SU-DHL-6 (cell line): ENCODE data around the gene IRS4.

ENCODE experiments used
- EZH2phosphoT487 ChIP-seq: fragments of 200-600 bp; sonication (generic), shearing (Covaris generic); conservative IDR thresholded peaks from 2 replicates; pipeline ENCODE4 v1.6.1; 2018; ENCODE audit warnings: mild to moderate bottlenecking, antibody characterized with exemption, low read length, moderate library complexity, mixed read lengths
- TF ChIP-seq, protein P1 (sequence below): fragments of 200-600 bp; sonication (generic); IDR thresholded peaks from one replicate; pipeline ENCODE4 v1.5.1; 2017; ENCODE audit warnings: antibody characterized with exemption, mild to moderate bottlenecking, low read length, moderate library complexity; ENCODE audit not compliant: insufficient read depth, poor library complexity, severe bottlenecking

GRCh38 chrX:108731153-108731552, 5.2 kb downstream of the IRS4 start:
- TF ChIP-seq, protein P1, sequence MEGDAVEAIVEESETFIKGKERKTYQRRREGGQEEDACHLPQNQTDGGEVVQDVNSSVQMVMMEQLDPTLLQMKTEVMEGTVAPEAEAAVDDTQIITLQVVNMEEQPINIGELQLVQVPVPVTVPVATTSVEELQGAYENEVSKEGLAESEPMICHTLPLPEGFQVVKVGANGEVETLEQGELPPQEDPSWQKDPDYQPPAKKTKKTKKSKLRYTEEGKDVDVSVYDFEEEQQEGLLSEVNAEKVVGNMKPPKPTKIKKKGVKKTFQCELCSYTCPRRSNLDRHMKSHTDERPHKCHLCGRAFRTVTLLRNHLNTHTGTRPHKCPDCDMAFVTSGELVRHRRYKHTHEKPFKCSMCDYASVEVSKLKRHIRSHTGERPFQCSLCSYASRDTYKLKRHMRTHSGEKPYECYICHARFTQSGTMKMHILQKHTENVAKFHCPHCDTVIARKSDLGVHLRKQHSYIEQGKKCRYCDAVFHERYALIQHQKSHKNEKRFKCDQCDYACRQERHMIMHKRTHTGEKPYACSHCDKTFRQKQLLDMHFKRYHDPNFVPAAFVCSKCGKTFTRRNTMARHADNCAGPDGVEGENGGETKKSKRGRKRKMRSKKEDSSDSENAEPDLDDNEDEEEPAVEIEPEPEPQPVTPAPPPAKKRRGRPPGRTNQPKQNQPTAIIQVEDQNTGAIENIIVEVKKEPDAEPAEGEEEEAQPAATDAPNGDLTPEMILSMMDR = no peak
- TF ChIP-seq EZH2phosphoT487 = no peak
